ENCODE measurements around the gene KRTAP12-2.

Gene KRTAP12-2

GRCh38 chr21:44626673-44627143 lies 40.0 kb downstream of the KRTAP12-2 start, which contains the start of gene KRTAP10-9:
KRTAP10-9 (plus strand) TSS chr21:44627093; CDS start chr21:44627172, 79 bp downstream.
- no peak for DNase-seq (ENCODE audit: low spot score)

- no peak for DNase-seq (ENCODE audit: low spot score)
Observed at GRCh38 chr21:44626262-44626661, 40.5 kb downstream of the KRTAP12-2 start.

GRCh38 chr21:44625756-44626155 lies 41.0 kb downstream of the KRTAP12-2 start:
- no peak for DNase-seq (ENCODE audit: low spot score)

GRCh38 chr21:44623575-44623974 lies 43.2 kb downstream of the KRTAP12-2 start:
- DNase-seq (ENCODE audit: low spot score) = no peak

GRCh38 chr21:44619886-44620285 lies 46.8 kb downstream of the KRTAP12-2 start:
- DNase-seq (ENCODE audit: low spot score) = no peak

GRCh38 chr21:44618909-44619308 lies 47.8 kb downstream of the KRTAP12-2 start:
- DNase-seq (ENCODE audit: low spot score) = peak; percentile 40

- DNase-seq (ENCODE audit: low spot score) = no peak
Observed at GRCh38 chr21:44618504-44618903, 48.2 kb downstream of the KRTAP12-2 start.

- no peak for DNase-seq (ENCODE audit: low spot score)
Observed at GRCh38 chr21:44617071-44617501, 49.6 kb downstream of the KRTAP12-2 start.

GRCh38 chr21:44616591-44616926 lies 50.2 kb downstream of the KRTAP12-2 start:
- DNase-seq (ENCODE audit: low spot score) = no peak

Data from activated CD4-positive, alpha-beta T cell treated with anti-CD3 and anti-CD28 coated beads, Interleukin-2, Interleukin-4, amounts not matched to agents 100 ng/mL and 50 ng/mL, durations not matched to agents 16 hours and 8 hours (primary cell).